Lower lobe of right lung (tissue), 2 donors: ENCODE measurements around the gene PURA. TPM values are rescaled to one million over a fixed set of nuclear protein-coding genes. Genes with fewer than 3 reads are reported as not detected.
A peak's percentile ranks its signal among the peaks of the same experiment; 100 is the strongest.

Source experiments
- ATAC-seq, 2 donors: fragments of 200-7000 bp; cut with Tn5 transposase; one replicate each; pipeline ENCODE4 v1.9.1; 2020 to 2022; ENCODE audit warnings: mild to moderate bottlenecking in 2 of 2, moderate library complexity in 2 of 2
- DNase-seq: peaks from one replicate; pipeline ENCODE4 v3.0.0-alpha.2; 2020
- H3K27ac ChIP-seq: fragments of 200-600 bp; one replicate; pipeline ENCODE4 v1.8.0; 2022
- H3K27me3 ChIP-seq: fragments of 200-600 bp; one replicate; pipeline ENCODE4 v1.8.0; 2022; ENCODE audit warnings: low read depth
- H3K36me3 ChIP-seq: fragments of 200-600 bp; one replicate; pipeline ENCODE4 v1.8.0; 2022; ENCODE audit warnings: mild to moderate bottlenecking
- H3K4me1 ChIP-seq: fragments of 200-600 bp; one replicate; pipeline ENCODE4 v1.8.0; 2022
- H3K4me3 ChIP-seq: fragments of 200-600 bp; one replicate; pipeline ENCODE4 v1.8.0; 2022; ENCODE audit warnings: mild to moderate bottlenecking
- H3K9me3 ChIP-seq: fragments of 200-600 bp; one replicate; pipeline ENCODE4 v1.8.0; 2022
- CTCF ChIP-seq: fragments of 200-600 bp; IDR thresholded peaks from one replicate; pipeline ENCODE4 v1.8.0; 2022; ENCODE audit warnings: antibody characterized with exemption, mild to moderate bottlenecking
- intact Hi-C: fragments of 100-400 bp; cut with DNase I; formaldehyde crosslinking; loops from one replicate; pipeline ENCODE4 v1.11.0; 2022
- total RNA-seq: library from RNA; stranded (reverse); fragmentation: NEBNext Ultra II Directional; extraction: Animal tissue kit (Norgen Biotek cat#: 25700); gene quantifications from one replicate; pipeline ENCODE4 v1.2.1, GENCODE V29; 2021
- donor health status: DM: no; HTN: yes; CAD: no; lungs with severe emphysema.

Gene PURA
- total RNA-seq, 1 donor from 2014 or later = 32.4 TPM

GRCh38 chr5:140076788-140077187 is 37.1 kb upstream of the PURA start:
- intact Hi-C loops = no loop called here
- no peak for TF ChIP-seq CTCF
- no peaks in the 10 kb centered on the region for H3K27me3 ChIP-seq
- H3K4me3 ChIP-seq = no peak overlapping the region
- ATAC-seq (no peak), DNase-seq (no peak)
- no peak overlapping the region for H3K27ac ChIP-seq
- peaks cover 9% of the 10 kb centered on the region for H3K4me1 ChIP-seq
- H3K9me3 ChIP-seq = no peaks in the 10 kb centered on the region
- no peaks in the 10 kb centered on the region for H3K36me3 ChIP-seq

GRCh38 chr5:140083120-140083519 is 30.8 kb upstream of the PURA start:
- ATAC-seq = no peak
- intact Hi-C loops = no loop called here
- H3K4me3 ChIP-seq = no peak overlapping the region
- H3K36me3 ChIP-seq = no peaks in the 10 kb centered on the region
- H3K27me3 ChIP-seq = no peaks in the 10 kb centered on the region
- no peak overlapping the region for H3K27ac ChIP-seq
- H3K4me1 ChIP-seq = no peaks in the 10 kb centered on the region
- DNase-seq = no peak
- H3K9me3 ChIP-seq = no peaks in the 10 kb centered on the region
- no peak for TF ChIP-seq CTCF

GRCh38 chr5:140083650-140084049 is 30.3 kb upstream of the PURA start:
- DNase-seq (no peak), ATAC-seq (no peak)
- no peaks in the 10 kb centered on the region for H3K27me3 ChIP-seq
- H3K36me3 ChIP-seq = no peaks in the 10 kb centered on the region
- TF ChIP-seq CTCF = no peak
- H3K4me3 ChIP-seq = no peak overlapping the region
- no peaks in the 10 kb centered on the region for H3K4me1 ChIP-seq
- H3K27ac ChIP-seq = no peak overlapping the region
- no peaks in the 10 kb centered on the region for H3K9me3 ChIP-seq
- intact Hi-C loops = no loop called here

GRCh38 chr5:140084541-140084940 is 29.4 kb upstream of the PURA start:
- no peak overlapping the region for H3K27ac ChIP-seq
- intact Hi-C loops = no loop called here
- H3K9me3 ChIP-seq = peaks cover 1% of the 10 kb centered on the region
- peak; percentile 50 to 73 for ATAC-seq
- no peaks in the 10 kb centered on the region for H3K27me3 ChIP-seq
- no peak for TF ChIP-seq CTCF
- no peak overlapping the region for H3K4me3 ChIP-seq
- H3K36me3 ChIP-seq = no peaks in the 10 kb centered on the region
- peak; percentile 45 for DNase-seq
- H3K4me1 ChIP-seq = no peaks in the 10 kb centered on the region

GRCh38 chr5:140090251-140090650 is 23.7 kb upstream of the PURA start:
- TF ChIP-seq CTCF = no peak
- H3K36me3 ChIP-seq = no peaks in the 10 kb centered on the region
- no peak overlapping the region for H3K4me3 ChIP-seq
- H3K27ac ChIP-seq = no peak overlapping the region
- H3K4me1 ChIP-seq = no peaks in the 10 kb centered on the region
- no peak for ATAC-seq
- DNase-seq = no peak
- H3K9me3 ChIP-seq = peaks cover 17% of the 10 kb centered on the region
- intact Hi-C loops = no loop called here
- no peaks in the 10 kb centered on the region for H3K27me3 ChIP-seq

- Histone ChIP-seq H3K27ac (no peak overlapping the region), H3K27me3 (no peaks in the 10 kb centered on the region), H3K9me3 (peaks cover 17% of the 10 kb centered on the region), H3K36me3 (no peaks in the 10 kb centered on the region), H3K4me1 (no peaks in the 10 kb centered on the region), H3K4me3 (no peak overlapping the region)
- no peak for TF ChIP-seq CTCF
- DNase-seq (no peak), ATAC-seq (no peak)
- intact Hi-C loops = no loop called here
Observed at GRCh38 chr5:140093179-140093578, 20.7 kb upstream of the PURA start.
